UCSD-AML1 (cell line): ENCODE results near the gene STK32C.

Source experiments
- DNase-seq: peaks from one replicate; lab custom pipeline; 2025; ENCODE audit not compliant: unreplicated experiment; lab: John Stamatoyannopoulos, UW

The STK32C gene

GRCh38 chr10:132236161-132236560 is 71.6 kb downstream of the STK32C start:
- no peak for DNase-seq

GRCh38 chr10:132234860-132235259 is 72.9 kb downstream of the STK32C start:
- no peak for DNase-seq

GRCh38 chr10:132233501-132234085 is 74.2 kb downstream of the STK32C start:
- DNase-seq: no peak

GRCh38 chr10:132232981-132233380 is 74.8 kb downstream of the STK32C start:
- no peak for DNase-seq

GRCh38 chr10:132232023-132232951 is 75.5 kb downstream of the STK32C start:
- peak; percentile 89 for DNase-seq

- DNase-seq: no peak
These were observed 76.1 kb downstream of the STK32C start for GRCh38 chr10:132231656-132232022.

GRCh38 chr10:132230557-132231210 is 77.1 kb downstream of the STK32C start:
- no peak for DNase-seq

GRCh38 chr10:132229834-132230556 is 77.8 kb downstream of the STK32C start:
- peak; percentile 35 for DNase-seq

- DNase-seq: no peak
These were observed 78.7 kb downstream of the STK32C start for GRCh38 chr10:132229096-132229495.

- DNase-seq: no peak
These were observed 79.1 kb downstream of the STK32C start for GRCh38 chr10:132228616-132229015.

GRCh38 chr10:132227851-132228390 is 79.8 kb downstream of the STK32C start:
- DNase-seq: no peak

- no peak for DNase-seq
These were observed 81.0 kb downstream of the STK32C start for GRCh38 chr10:132226586-132227405.

GRCh38 chr10:132225849-132226205 is 81.9 kb downstream of the STK32C start:
- no peak for DNase-seq

- no peak for DNase-seq
These were observed 82.5 kb downstream of the STK32C start for GRCh38 chr10:132225073-132225848.

- DNase-seq: no peak
These were observed 83.2 kb downstream of the STK32C start for GRCh38 chr10:132224343-132225072.

GRCh38 chr10:132223611-132224342 is 84.0 kb downstream of the STK32C start:
- no peak for DNase-seq

- DNase-seq: peak; percentile 86
These were observed 84.6 kb downstream of the STK32C start for GRCh38 chr10:132223156-132223590.

GRCh38 chr10:132222726-132223125 is 85.0 kb downstream of the STK32C start:
- DNase-seq: no peak
